HCT116 (cell line): ENCODE measurements around the gene RCC2.

ENCODE experiments used
- POLR2A ChIP-seq: IDR thresholded peaks from 2 replicates; pipeline ENCODE4 v1.7.0; 2011; ENCODE audit warnings: borderline replicate concordance; ENCODE audit not compliant: insufficient read depth, insufficient read length; ENCODE audit errors: extremely low read depth
- TF ChIP-seq, protein P1 (sequence below), 3 experiments: fragments of 200-600 bp in 1 of 3; sonication (generic) in 1 of 3; IDR thresholded peaks in 2 of 3; conservative IDR thresholded peaks in 1 of 3; 2 replicates each; pipeline ENCODE4 v1.5.1; 2012 to 2017; ENCODE audit warnings: low read depth in 2 of 3, low read length in 2 of 3, antibody characterized with exemption in 1 of 3, borderline replicate concordance in 1 of 3, control low read depth in 1 of 3, mild to moderate bottlenecking in 1 of 3, mixed read lengths in 1 of 3, mixed run types in 1 of 3, moderate library complexity in 1 of 3; ENCODE audit not compliant: insufficient read depth in 1 of 3
- TF ChIP-seq, protein P2 (sequence below): IDR thresholded peaks from 2 replicates; pipeline ENCODE4 v1.6.1; 2012

DNA sequence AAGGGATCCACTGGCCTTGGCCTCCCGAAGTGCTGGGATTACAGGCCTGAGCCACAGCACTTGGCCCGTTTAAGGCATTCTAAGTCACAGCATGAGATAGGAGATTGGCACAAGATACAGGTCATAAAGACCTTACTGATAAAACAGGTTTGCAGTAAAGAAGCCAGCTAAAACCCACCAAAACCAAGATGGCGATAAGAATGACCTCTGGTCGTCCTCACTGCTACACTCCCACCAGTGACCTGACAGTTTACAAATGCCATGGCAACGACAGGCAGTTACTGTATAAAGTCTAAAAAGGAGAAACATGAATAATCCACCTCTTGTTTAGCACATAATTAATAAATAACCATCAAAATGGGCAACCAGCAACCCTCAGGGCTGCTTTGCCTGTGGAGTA is 33.3 kb upstream of the RCC2 start:
- TF ChIP-seq, protein P1, sequence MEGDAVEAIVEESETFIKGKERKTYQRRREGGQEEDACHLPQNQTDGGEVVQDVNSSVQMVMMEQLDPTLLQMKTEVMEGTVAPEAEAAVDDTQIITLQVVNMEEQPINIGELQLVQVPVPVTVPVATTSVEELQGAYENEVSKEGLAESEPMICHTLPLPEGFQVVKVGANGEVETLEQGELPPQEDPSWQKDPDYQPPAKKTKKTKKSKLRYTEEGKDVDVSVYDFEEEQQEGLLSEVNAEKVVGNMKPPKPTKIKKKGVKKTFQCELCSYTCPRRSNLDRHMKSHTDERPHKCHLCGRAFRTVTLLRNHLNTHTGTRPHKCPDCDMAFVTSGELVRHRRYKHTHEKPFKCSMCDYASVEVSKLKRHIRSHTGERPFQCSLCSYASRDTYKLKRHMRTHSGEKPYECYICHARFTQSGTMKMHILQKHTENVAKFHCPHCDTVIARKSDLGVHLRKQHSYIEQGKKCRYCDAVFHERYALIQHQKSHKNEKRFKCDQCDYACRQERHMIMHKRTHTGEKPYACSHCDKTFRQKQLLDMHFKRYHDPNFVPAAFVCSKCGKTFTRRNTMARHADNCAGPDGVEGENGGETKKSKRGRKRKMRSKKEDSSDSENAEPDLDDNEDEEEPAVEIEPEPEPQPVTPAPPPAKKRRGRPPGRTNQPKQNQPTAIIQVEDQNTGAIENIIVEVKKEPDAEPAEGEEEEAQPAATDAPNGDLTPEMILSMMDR (IDR thresholded peaks at IDR 0.05 in 2 of 3, conservative IDR thresholded peaks at IDR 0.05 in 1 of 3; ENCODE audit: borderline replicate concordance in 1 of 3, insufficient read depth in 1 of 3, low read depth in 2 of 3, low read length in 2 of 3): no peak
- TF ChIP-seq POLR2A: no peak
- TF ChIP-seq, protein P2, sequence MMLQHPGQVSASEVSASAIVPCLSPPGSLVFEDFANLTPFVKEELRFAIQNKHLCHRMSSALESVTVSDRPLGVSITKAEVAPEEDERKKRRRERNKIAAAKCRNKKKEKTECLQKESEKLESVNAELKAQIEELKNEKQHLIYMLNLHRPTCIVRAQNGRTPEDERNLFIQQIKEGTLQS: no peak
